ENCODE data around the gene C17orf67. TPM values are rescaled to one million over a fixed set of nuclear protein-coding genes. Genes with fewer than 3 reads are reported as not detected.

Gene C17orf67
- total RNA-seq, 4 donors from 2014 or later = 1.4 to 27.4 (median 9.4) TPM; not detected in 1

DNA sequence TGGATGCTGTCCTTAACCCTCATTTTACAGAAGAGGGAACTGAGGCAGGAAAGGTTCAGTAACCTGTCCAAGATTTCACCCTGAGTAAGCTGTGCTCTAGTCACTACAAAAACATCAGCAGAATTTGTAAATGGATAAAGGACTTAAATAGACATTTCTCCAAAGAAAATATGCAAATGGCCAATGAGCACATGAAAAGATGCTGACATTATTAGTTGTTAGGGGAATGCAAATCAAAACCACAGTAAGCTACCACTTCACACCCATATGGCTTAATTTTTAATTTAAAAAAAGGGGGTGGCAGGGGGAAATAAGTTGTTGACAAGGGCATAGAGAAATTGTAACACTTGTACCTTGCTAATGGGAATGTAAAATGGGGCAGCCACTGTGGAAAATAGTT lies 51.4 kb downstream of the C17orf67 start:
- Histone ChIP-seq H3K27me3 (no peaks in the 10 kb centered on the region), H3K9me3 (no peaks in the 10 kb centered on the region), H3K36me3 (no peaks in the 10 kb centered on the region), H3K27ac (no peak overlapping the region), H3K4me1 (no peaks in the 10 kb centered on the region), H3K4me3 (no peak overlapping the region)
- no peak for TF ChIP-seq CTCF (IDR thresholded peaks at IDR 0.05)
- no peak for TF ChIP-seq POLR2A (IDR thresholded peaks at IDR 0.05)
- no peak for DNase-seq
- intact Hi-C loops (cut with DNase I; ENCODE audit: low total_unique reads) = no loop called here

DNA sequence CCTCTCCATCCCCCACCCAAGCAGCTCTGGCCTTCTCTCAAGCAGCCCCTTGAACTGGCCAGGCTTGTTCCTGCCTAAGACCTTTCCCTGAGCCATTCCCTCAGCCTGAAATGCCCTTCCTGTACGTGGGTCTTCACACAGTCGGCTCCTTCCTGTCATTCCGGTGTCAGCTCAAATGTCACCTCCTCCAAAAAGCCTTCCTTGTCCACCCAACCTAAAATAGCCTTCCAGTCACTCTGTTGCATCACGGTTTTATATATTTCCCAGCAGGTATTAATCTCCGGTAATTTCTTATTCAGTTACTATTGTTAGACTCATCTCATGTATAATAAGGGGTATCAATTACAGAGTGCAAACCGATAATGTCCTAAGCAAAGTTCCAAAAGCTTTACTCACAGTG lies 51.8 kb downstream of the C17orf67 start:
- TF ChIP-seq CTCF (IDR thresholded peaks at IDR 0.05) = no peak
- no peak for TF ChIP-seq POLR2A (IDR thresholded peaks at IDR 0.05)
- H3K4me3 ChIP-seq = no peak overlapping the region
- H3K9me3 ChIP-seq = no peaks in the 10 kb centered on the region
- DNase-seq = no peak
- H3K27ac ChIP-seq = no peak overlapping the region
- intact Hi-C loops (cut with DNase I; ENCODE audit: low total_unique reads) = no loop called here
- H3K4me1 ChIP-seq = no peaks in the 10 kb centered on the region
- H3K27me3 ChIP-seq = no peaks in the 10 kb centered on the region
- no peaks in the 10 kb centered on the region for H3K36me3 ChIP-seq

DNA sequence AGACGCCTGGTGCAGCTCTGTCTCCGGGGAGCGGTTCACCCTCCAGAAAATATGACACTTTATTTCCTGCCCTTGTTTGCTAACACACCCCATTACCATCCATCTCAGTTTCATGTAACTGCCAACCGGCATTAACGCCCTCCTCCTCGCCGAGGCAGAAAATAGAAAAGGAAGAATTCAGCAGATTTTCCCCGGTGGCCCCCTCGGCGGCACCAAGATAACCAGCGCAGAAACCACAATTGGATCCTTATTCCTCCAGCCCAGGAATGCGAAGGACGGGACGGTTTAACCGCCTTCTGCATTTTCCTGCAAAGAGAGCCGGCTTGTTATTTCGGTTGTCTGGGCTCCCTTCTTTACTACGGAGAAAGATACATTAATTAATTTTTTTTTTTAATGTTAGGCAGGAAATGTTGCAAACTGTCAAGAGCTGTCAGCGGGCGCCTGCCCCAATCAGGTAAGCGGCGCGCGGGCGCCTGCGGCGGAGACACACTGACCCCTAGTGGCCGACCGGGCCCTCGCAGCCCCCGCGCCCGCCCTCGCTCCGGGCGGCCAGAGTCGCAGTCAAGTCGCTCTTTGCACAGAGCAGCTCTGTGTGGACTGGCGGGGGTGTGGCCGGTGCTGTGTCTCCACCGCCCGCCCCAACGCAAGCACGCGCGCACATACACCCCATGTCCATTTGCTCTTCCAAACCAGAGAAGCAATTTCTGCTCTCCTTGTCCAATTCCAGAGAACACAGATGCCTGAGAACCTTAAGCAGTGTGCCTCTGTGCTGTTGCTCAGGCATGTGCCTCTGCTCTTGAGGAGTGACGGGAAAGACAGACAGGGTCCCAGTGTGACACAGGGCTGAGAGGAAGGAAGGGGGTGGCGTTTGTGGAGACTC lies 53.6 kb downstream of the C17orf67 start:
- DNase-seq = peak; percentile 43 to 68
- H3K4me1 ChIP-seq = no peaks in the 10 kb centered on the region
- H3K36me3 ChIP-seq = no peaks in the 10 kb centered on the region
- TF ChIP-seq CTCF (IDR thresholded peaks at IDR 0.05) (peak; percentile 83 to 93 (median 88)), POLR2A (IDR thresholded peaks at IDR 0.05) (no peak)
- H3K9me3 ChIP-seq = no peaks in the 10 kb centered on the region
- no peaks in the 10 kb centered on the region for H3K27me3 ChIP-seq
- peak overlapping the region in 1 of 2 donors; percentile 16 for H3K4me3 ChIP-seq
- intact Hi-C loops (cut with DNase I; ENCODE audit: low total_unique reads) = no loop called here
- H3K27ac ChIP-seq = no peak overlapping the region

DNA sequence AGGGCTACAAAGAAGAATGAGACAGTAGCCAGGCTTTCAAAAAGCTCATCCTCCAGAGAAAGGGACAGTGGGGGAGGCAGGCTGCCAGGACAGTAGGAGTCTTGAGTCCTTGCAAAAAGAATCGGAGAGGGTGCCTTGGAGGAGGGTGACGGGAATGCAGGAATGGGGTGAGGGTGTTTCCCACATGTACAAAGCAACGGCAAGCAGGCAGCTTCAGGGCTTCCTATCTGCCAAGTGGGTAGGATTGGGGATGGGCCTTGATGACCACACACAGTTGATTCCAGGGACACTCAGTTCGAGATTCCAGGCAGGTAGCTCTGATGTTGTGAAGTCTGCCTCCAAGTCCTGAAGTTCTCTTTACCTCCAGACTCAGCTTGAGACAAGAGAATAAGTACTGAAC lies 54.4 kb downstream of the C17orf67 start:
- H3K9me3 ChIP-seq = no peaks in the 10 kb centered on the region
- H3K27ac ChIP-seq = no peak overlapping the region
- no peak overlapping the region for H3K4me3 ChIP-seq
- intact Hi-C loops (cut with DNase I; ENCODE audit: low total_unique reads) = no loop called here
- TF ChIP-seq POLR2A (IDR thresholded peaks at IDR 0.05) (no peak), CTCF (IDR thresholded peaks at IDR 0.05) (no peak)
- H3K36me3 ChIP-seq = no peaks in the 10 kb centered on the region
- H3K4me1 ChIP-seq = no peaks in the 10 kb centered on the region
- DNase-seq = no peak
- no peaks in the 10 kb centered on the region for H3K27me3 ChIP-seq

DNA sequence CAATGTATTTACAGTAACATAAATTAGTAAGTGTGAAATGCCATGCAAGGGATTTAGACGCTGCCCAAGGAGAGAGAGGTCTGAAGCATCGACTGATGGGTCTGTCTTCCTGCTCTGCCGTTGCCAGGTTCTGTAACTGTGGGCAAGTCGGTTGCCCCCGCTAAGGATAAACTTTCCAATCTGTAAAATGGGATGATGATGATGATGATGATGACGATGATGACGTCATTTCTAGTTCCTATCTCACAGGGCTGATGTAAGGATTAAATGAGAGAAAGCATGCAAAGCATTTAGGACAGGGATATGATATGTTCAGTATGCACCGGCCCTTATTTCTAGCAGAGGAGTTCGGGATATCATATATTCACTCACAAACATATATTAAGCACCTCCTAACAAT lies 54.8 kb downstream of the C17orf67 start:
- Histone ChIP-seq H3K27me3 (no peaks in the 10 kb centered on the region), H3K36me3 (no peaks in the 10 kb centered on the region), H3K9me3 (no peaks in the 10 kb centered on the region), H3K4me3 (no peak overlapping the region), H3K4me1 (no peaks in the 10 kb centered on the region), H3K27ac (no peak overlapping the region)
- TF ChIP-seq POLR2A (IDR thresholded peaks at IDR 0.05) = no peak
- TF ChIP-seq CTCF (IDR thresholded peaks at IDR 0.05) = no peak
- intact Hi-C loops (cut with DNase I; ENCODE audit: low total_unique reads) = no loop called here
- no peak for DNase-seq

All from uterus (tissue), 4 donors.